Immature natural killer cell (primary cell): ENCODE measurements around the gene CCT3. TPM values are rescaled to one million over a fixed set of nuclear protein-coding genes. Genes with fewer than 3 reads are reported as not detected.

Experiments used
- DNase-seq, 3 donors: peaks; one replicate each; pipeline ENCODE4 v3.0.0; 2022; ENCODE audit warnings: mixed read lengths in 1 of 3
- H3K27ac Mint-ChIP-seq, 6 donors: one replicate each; pipeline ENCODE4 v1.8.0; 2020; ENCODE audit warnings: mixed read lengths in 6 of 6, mild to moderate bottlenecking in 5 of 6, inconsistent platforms in 4 of 6, moderate library complexity in 3 of 6
- H3K27me3 Mint-ChIP-seq, 3 donors: one replicate each; pipeline ENCODE4 v1.8.0; 2020 to 2021; ENCODE audit warnings: low read depth in 3 of 3, mild to moderate bottlenecking in 3 of 3, mixed read lengths in 3 of 3, moderate library complexity in 3 of 3, inconsistent platforms in 1 of 3
- H3K36me3 Mint-ChIP-seq, 3 donors: one replicate each; pipeline ENCODE4 v1.8.0; 2020; ENCODE audit warnings: mixed read lengths in 3 of 3, inconsistent platforms in 2 of 3, mild to moderate bottlenecking in 2 of 3
- H3K4me1 Mint-ChIP-seq, 2 donors: one replicate each; pipeline ENCODE4 v1.8.0; 2020; ENCODE audit warnings: inconsistent platforms in 2 of 2, mild to moderate bottlenecking in 2 of 2, mixed read lengths in 2 of 2, moderate library complexity in 1 of 2
- H3K4me3 Mint-ChIP-seq, 5 donors: one replicate each; pipeline ENCODE4 v1.8.0; 2020; ENCODE audit warnings: mild to moderate bottlenecking in 5 of 5, mixed read lengths in 5 of 5, inconsistent platforms in 3 of 5, moderate library complexity in 3 of 5
- H3K9me3 Mint-ChIP-seq, 6 donors: one replicate each; pipeline ENCODE4 v1.8.0; 2020; ENCODE audit warnings: mild to moderate bottlenecking in 6 of 6, mixed read lengths in 6 of 6, inconsistent platforms in 4 of 6, moderate library complexity in 3 of 6
- polyA plus RNA-seq, 3 donors: library from polyadenylated mRNA; unstranded; fragments of 300-500 nt; fragmentation: Illumina TruSeq; gene quantifications; one replicate each; pipeline ENCODE4 v1.2.3, GENCODE V29; 2021

The CCT3 gene
- polyA plus RNA-seq, 3 donors from 2014 or later = 174 to 225 (median 177) TPM

GRCh38 chr1:156276966-156277381, 61.1 kb downstream of the CCT3 start:
- Mint-ChIP-seq H3K36me3 (peaks cover 21 to 44% (median 33%) of the 10 kb centered on the region in 3 donors), H3K4me3 (no peak overlapping the region), H3K4me1 (peaks cover 12 to 23% of the 10 kb centered on the region in 2 donors), H3K27ac (peak overlapping the region in 1 of 6 donors; percentile 17), H3K27me3 (peaks cover 0 to 5% (median 0%) of the 10 kb centered on the region in 3 donors), H3K9me3 (no peaks in the 10 kb centered on the region)
- DNase-seq = no peak

DNA sequence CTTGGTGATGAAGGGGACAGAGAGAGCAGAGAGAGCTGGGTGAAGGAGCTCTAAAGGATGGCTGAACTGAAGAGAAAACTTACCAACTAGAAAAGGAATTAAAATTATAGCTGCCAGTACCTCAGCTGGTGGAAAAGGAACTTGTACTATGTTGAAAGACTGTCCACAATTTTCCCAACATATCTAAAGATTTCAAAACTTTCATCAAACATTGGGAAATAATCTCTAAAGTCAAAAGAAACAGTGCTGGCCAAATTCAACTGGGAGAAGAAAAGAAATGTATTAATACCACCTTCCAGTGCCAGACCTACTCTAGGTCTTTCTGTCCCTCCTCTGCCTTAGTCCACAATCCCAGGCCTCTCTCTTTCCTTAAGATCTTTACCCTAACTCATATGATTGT, 61.6 kb downstream of the CCT3 start:
- Mint-ChIP-seq H3K36me3 (peaks cover 21 to 47% (median 35%) of the 10 kb centered on the region in 3 donors), H3K27ac (peak overlapping the region in 1 of 6 donors; percentile 6), H3K4me3 (no peak overlapping the region), H3K27me3 (peaks cover 0 to 2% (median 0%) of the 10 kb centered on the region in 3 donors), H3K9me3 (no peaks in the 10 kb centered on the region), H3K4me1 (peaks cover 8 to 19% of the 10 kb centered on the region in 2 donors)
- DNase-seq = no peak

- peaks cover 22 to 68% (median 55%) of the 10 kb centered on the region in 3 donors for H3K36me3 Mint-ChIP-seq
- no peaks in the 10 kb centered on the region for H3K9me3 Mint-ChIP-seq
- peaks cover 0 to 4% (median 3%) of the 10 kb centered on the region in 3 donors for H3K27me3 Mint-ChIP-seq
- no peak for DNase-seq
- H3K4me1 Mint-ChIP-seq = no peaks in the 10 kb centered on the region
- no peak overlapping the region for H3K27ac Mint-ChIP-seq
- no peak overlapping the region for H3K4me3 Mint-ChIP-seq
These were observed 67.8 kb downstream of the CCT3 start for GRCh38 chr1:156270314-156270713.

DNA sequence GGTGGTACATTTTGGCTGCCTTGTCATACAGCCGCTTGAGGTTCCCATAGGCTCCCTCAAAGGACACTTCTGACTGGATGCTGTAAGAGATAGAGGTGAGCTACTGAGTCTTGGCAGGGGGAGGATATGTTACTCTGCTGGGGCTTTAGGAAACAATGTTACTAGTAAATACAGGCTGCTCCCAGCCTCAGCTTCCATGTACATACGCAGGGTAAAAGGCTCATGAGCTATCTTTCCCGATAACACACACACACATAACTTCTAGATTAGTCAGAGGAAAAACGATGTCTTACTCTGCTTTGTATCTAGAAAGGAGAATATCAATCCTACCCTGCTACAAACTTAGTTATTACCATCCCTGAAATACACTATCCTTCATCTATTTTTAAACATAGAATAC, 69.8 kb downstream of the CCT3 start:
- Mint-ChIP-seq H3K9me3 (no peaks in the 10 kb centered on the region), H3K27ac (no peak overlapping the region), H3K36me3 (peaks cover 26 to 64% (median 50%) of the 10 kb centered on the region in 3 donors), H3K4me3 (no peak overlapping the region), H3K27me3 (peaks cover 0 to 4% (median 4%) of the 10 kb centered on the region in 3 donors), H3K4me1 (peaks cover 0 to 2% of the 10 kb centered on the region in 2 donors)
- no peak for DNase-seq

GRCh38 chr1:156266051-156266450, 72.0 kb downstream of the CCT3 start:
- peaks cover 0 to 5% (median 5%) of the 10 kb centered on the region in 3 donors for H3K27me3 Mint-ChIP-seq
- no peak overlapping the region for H3K4me3 Mint-ChIP-seq
- H3K27ac Mint-ChIP-seq = peak overlapping the region in 1 of 6 donors; percentile 24
- no peak for DNase-seq
- H3K9me3 Mint-ChIP-seq = no peaks in the 10 kb centered on the region
- peaks cover 0 to 2% of the 10 kb centered on the region in 2 donors for H3K4me1 Mint-ChIP-seq
- H3K36me3 Mint-ChIP-seq = peaks cover 27 to 62% (median 45%) of the 10 kb centered on the region in 3 donors

DNA sequence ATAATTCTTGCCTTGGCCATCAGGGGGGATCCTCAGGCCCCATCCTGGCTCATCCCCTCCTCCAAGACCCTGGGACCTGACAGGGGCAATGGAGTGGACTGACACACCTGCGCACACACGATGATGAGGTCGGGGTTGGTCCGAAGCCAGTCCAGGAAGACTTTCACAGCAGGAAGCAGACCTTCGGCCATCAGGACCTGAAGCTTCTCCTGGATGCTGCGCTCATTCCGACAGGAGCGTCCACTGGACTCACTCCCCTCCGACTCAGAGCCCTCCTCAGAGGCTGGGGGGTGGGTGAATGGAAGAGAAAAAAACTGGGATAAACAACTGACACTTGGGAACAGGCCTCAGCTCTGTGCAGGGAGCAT, 74.8 kb downstream of the CCT3 start:
- H3K4me1 Mint-ChIP-seq = peaks cover 2% of the 10 kb centered on the region in 2 donors
- no peak overlapping the region for H3K27ac Mint-ChIP-seq

DNA sequence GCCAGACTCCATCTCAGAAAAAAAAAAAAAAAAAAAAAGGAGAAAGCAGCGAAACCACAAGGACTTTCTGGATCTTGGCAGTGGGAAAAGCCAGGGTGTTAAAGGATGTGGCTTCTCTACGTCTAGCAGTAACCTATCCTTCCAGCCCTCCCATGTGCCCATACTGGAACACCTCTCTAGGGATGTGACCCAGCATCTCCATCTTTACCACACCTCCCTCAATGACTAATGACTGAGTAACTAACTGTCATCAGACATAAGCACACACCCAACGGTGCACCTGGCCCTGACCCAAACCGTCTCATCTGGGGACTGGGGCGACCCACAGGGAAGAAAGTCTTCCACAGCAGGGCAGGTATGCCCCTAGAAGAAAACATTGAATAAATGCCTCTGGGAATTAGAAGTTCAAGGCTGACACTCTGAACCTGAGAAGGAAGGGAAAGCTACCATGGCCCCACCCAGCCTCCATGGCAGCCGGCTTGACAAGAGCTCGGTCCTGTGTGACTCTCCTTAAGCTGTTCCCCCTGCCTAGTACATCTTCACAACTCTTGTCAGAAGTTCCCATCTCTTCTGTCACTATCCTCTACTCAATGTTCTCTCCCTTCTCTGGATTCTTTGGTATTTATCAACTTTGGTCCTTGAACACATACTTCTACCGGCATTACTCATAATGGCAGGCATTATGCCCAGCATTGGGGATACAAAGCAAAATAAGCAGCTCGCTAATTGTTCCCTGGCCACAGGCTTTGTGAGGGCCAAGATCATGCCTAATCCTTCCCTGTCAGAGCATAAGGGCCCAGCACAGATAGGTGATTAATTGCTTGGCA, 75.4 kb downstream of the CCT3 start:
- Mint-ChIP-seq H3K27me3 (peaks cover 3 to 5% (median 3%) of the 10 kb centered on the region in 3 donors), H3K36me3 (peaks cover 27 to 62% (median 50%) of the 10 kb centered on the region in 3 donors)

More for the DNA sequence above, 74.8 kb downstream of the CCT3 start:
- no peak for DNase-seq
- Mint-ChIP-seq H3K36me3 (peaks cover 27 to 65% (median 49%) of the 10 kb centered on the region in 3 donors), H3K4me3 (no peak overlapping the region), H3K9me3 (no peaks in the 10 kb centered on the region), H3K27me3 (peaks cover 3 to 5% (median 3%) of the 10 kb centered on the region in 3 donors)

DNA sequence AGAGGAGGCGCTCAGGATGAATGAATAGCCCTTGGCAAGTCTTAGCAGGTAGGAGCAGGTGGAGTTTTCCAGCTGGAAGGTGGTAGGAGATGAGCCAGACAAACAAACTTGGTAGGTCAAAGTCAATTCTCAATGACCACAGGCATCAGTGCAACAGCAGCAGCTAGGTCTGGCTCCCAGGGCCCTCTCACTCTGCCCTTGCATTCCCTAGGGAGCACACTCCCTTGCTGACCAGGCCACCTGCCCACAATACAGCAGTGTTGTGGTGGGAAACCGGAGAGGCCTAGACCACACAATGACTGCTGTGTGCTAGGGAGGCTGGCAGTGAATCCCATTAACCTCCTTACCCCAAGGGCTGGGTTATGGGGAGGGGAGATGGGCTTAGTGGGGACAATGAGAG, 77.2 kb downstream of the CCT3 start:
- Mint-ChIP-seq H3K4me1 (peaks cover 2 to 13% of the 10 kb centered on the region in 2 donors), H3K36me3 (peaks cover 26 to 60% (median 36%) of the 10 kb centered on the region in 3 donors), H3K27ac (peak overlapping the region in 1 of 6 donors; percentile 38), H3K9me3 (no peaks in the 10 kb centered on the region), H3K27me3 (peaks cover 2 to 3% (median 3%) of the 10 kb centered on the region in 3 donors), H3K4me3 (no peak overlapping the region)
- DNase-seq = no peak

More for the DNA sequence above, 75.4 kb downstream of the CCT3 start:
- H3K4me1 Mint-ChIP-seq = peaks cover 2 to 8% of the 10 kb centered on the region in 2 donors
- H3K27ac Mint-ChIP-seq = peak overlapping the region in 1 of 6 donors; percentile 60
- no peaks in the 10 kb centered on the region for H3K9me3 Mint-ChIP-seq
- no peak overlapping the region for H3K4me3 Mint-ChIP-seq
- DNase-seq = no peak

- no peak for DNase-seq
- peaks cover 1 to 3% (median 2%) of the 10 kb centered on the region in 3 donors for H3K27me3 Mint-ChIP-seq
- H3K36me3 Mint-ChIP-seq = peaks cover 25 to 53% (median 28%) of the 10 kb centered on the region in 3 donors
- no peak overlapping the region for H3K4me3 Mint-ChIP-seq
- H3K9me3 Mint-ChIP-seq = no peaks in the 10 kb centered on the region
- H3K4me1 Mint-ChIP-seq = peaks cover 2 to 13% of the 10 kb centered on the region in 2 donors
- H3K27ac Mint-ChIP-seq = no peak overlapping the region
These were observed 78.3 kb downstream of the CCT3 start for GRCh38 chr1:156259805-156260204.

Other genes starting within 250 kb of the CCT3 start
- 10 to 100 TPM in 2 of 3 donors, 1 to 10 TPM in 1; 4.4 to 14.0 (median 10.3) TPM for gene LMNA, start 223.6 kb downstream of the CCT3 start, polyA plus RNA-seq
- 10 to 100 TPM in 1 of 3 donors, 1 to 10 TPM in 2; 2.5 to 12.4 (median 3.2) TPM for gene SEMA4A, start 184.7 kb downstream of the CCT3 start, polyA plus RNA-seq
- 10 to 100 TPM in 2 of 3 donors, 1 to 10 TPM in 1; 5.5 to 21.5 (median 12.1) TPM for gene SLC25A44, start 144.2 kb downstream of the CCT3 start, polyA plus RNA-seq
- 100 to 1,000 TPM in 2 of 3 donors, 10 to 100 TPM in 1; 67.3 to 122 (median 100) TPM for gene PMF1, start 125.3 kb downstream of the CCT3 start, polyA plus RNA-seq
- gene BGLAP, start 96.1 kb downstream of the CCT3 start, polyA plus RNA-seq = not detected
- 1 to 10 TPM; 1.3 to 2.5 (median 2.1) TPM for gene PAQR6, start 90.2 kb downstream of the CCT3 start, polyA plus RNA-seq
- gene SMG5, start 55.5 kb downstream of the CCT3 start, polyA plus RNA-seq = 10 to 100 TPM in 1 of 3 donors, 1 to 10 TPM in 2; 3.8 to 29.4 (median 8.5) TPM
- gene TMEM79, start 54.0 kb downstream of the CCT3 start, polyA plus RNA-seq = 1 to 10 TPM; 2.0 to 6.5 (median 2.7) TPM
- 10 to 100 TPM; 22.6 to 27.2 (median 26.3) TPM for gene GLMP, start 42.6 kb downstream of the CCT3 start, polyA plus RNA-seq
- gene VHLL, start 39.0 kb downstream of the CCT3 start, polyA plus RNA-seq = not detected
- under 1 TPM in 1 of 3 donors, not detected in 2; 0.62 TPM for gene TSACC, start 234 bp upstream of the CCT3 start, polyA plus RNA-seq
- gene RHBG, start 30.9 kb upstream of the CCT3 start, polyA plus RNA-seq = not detected
- 10 to 100 TPM in 1 of 3 donors, 1 to 10 TPM in 2; 5.0 to 22.8 (median 6.0) TPM for gene MEF2D, start 162.5 kb upstream of the CCT3 start, polyA plus RNA-seq
- gene IQGAP3, start 234.3 kb upstream of the CCT3 start, polyA plus RNA-seq = not detected
- 1 to 10 TPM in 1 of 3 donors, under 1 TPM in 2; 0.40 to 1.1 (median 0.72) TPM for gene TTC24, start 241.4 kb upstream of the CCT3 start, polyA plus RNA-seq